K562 (cell line): ENCODE data around the gene CYP2R1. TPM values are rescaled to one million over a fixed set of nuclear protein-coding genes. Genes with fewer than 3 reads are reported as not detected.

Experiments
- ELF2 ChIP-seq: fragments of 250-450 bp; sonication (Bioruptor Pico); IDR thresholded peaks from 2 replicates; pipeline ENCODE4 v1.5.0; 2021; ENCODE audit warnings: mild to moderate bottlenecking
- ERF ChIP-seq: fragments of 450-650 bp; formaldehyde crosslinking; IDR thresholded peaks from 2 replicates; pipeline ENCODE4 v1.4.0; 2020; ENCODE audit warnings: mild to moderate bottlenecking, mixed read lengths
- FUS ChIP-seq: fragments of 200-400 bp; formaldehyde crosslinking; optimal IDR thresholded peaks from 2 replicates; pipeline ENCODE3; 2017; ENCODE audit warnings: low read depth, low read length
- JUN ChIP-seq, 2 experiments: sonication (generic) in 1 of 2; formaldehyde crosslinking in 1 of 2; IDR thresholded peaks; 2 replicates each; pipeline versions ENCODE4 v1.6.1 to v1.8.0; 2012 to 2022; ENCODE audit warnings: borderline replicate concordance in 2 of 2, mild to moderate bottlenecking in 2 of 2, improper control_type of control experiment in 1 of 2, low read depth in 1 of 2, low read length in 1 of 2, missing genetic modification reagents in 1 of 2
- KLF6 ChIP-seq: fragments of 250-450 bp; sonication (Bioruptor Pico); IDR thresholded peaks from 2 replicates; pipeline ENCODE4 v1.4.0; 2020; ENCODE audit warnings: mild to moderate bottlenecking, moderate library complexity, borderline replicate concordance
- LEF1 ChIP-seq: fragments of 450-650 bp; IDR thresholded peaks from 2 replicates; pipeline ENCODE4 v1.6.1; 2016; ENCODE audit warnings: mild to moderate bottlenecking
- MYC ChIP-seq, 2 experiments: fragments of 250-450 bp in 1 of 2; sonication (Bioruptor Pico) in 1 of 2; IDR thresholded peaks; 2 replicates each; pipeline versions ENCODE4 v1.5.1 to v1.6.1; 2012 to 2021; ENCODE audit warnings: low read depth in 2 of 2, borderline replicate concordance in 1 of 2, improper control_type of control experiment in 1 of 2, low read length in 1 of 2, mild to moderate bottlenecking in 1 of 2, moderate library complexity in 1 of 2
- POLR2AphosphoS5 ChIP-seq: IDR thresholded peaks from 2 replicates; pipeline ENCODE4 v1.6.1; 2011; ENCODE audit warnings: mild to moderate bottlenecking, low read depth, low read length, moderate library complexity; ENCODE audit not compliant: control insufficient read depth, insufficient read depth
- PRPF4 ChIP-seq: fragments of 200-400 bp; formaldehyde crosslinking; IDR thresholded peaks from one replicate; pipeline ENCODE4 v1.6.1; 2017; ENCODE audit warnings: low read length, low read depth, mild to moderate bottlenecking; ENCODE audit not compliant: insufficient read depth, poor library complexity, severe bottlenecking
- RBM15 ChIP-seq: fragments of 200-400 bp; formaldehyde crosslinking; IDR thresholded peaks from 2 replicates; pipeline ENCODE4 v1.6.1; 2018; ENCODE audit warnings: mild to moderate bottlenecking, low read length, moderate library complexity; ENCODE audit not compliant: insufficient read depth
- STAT5B ChIP-seq: fragments of 250-450 bp; sonication (Bioruptor Pico); IDR thresholded peaks from 2 replicates; pipeline ENCODE4 v1.8.0; 2021; ENCODE audit warnings: mild to moderate bottlenecking, inconsistent platforms
- TCF7 ChIP-seq: sonication (generic); IDR thresholded peaks from 2 replicates; pipeline ENCODE4 v1.6.1; 2016; ENCODE audit warnings: antibody characterized with exemption, borderline replicate concordance
- THAP7 ChIP-seq: fragments of 250-450 bp; sonication (Bioruptor Pico); IDR thresholded peaks from 2 replicates; pipeline ENCODE4 v1.5.0; 2021
- ZNF347 ChIP-seq: fragments of 450-650 bp; formaldehyde crosslinking; IDR thresholded peaks from 2 replicates; pipeline ENCODE4 v1.4.0; 2020; ENCODE audit warnings: low read depth, mild to moderate bottlenecking, moderate library complexity
- ZNF76 ChIP-seq: fragments of 250-450 bp; sonication (Bioruptor Pico); IDR thresholded peaks from 2 replicates; pipeline ENCODE4 v1.4.0; 2020; ENCODE audit warnings: mild to moderate bottlenecking, moderate library complexity, borderline replicate concordance
- polyA plus RNA-seq, 8 experiments: library from polyadenylated mRNA; depleted of rRNA in 4 of 8; stranded (reverse) in 5 of 8; unstranded in 3 of 8; fragments of >200 nt; fragmentation: Nextera tagmentation in 2 of 8; fragmentation: Illumina TruSeq in 1 of 8; extraction: Ambion mirVana in 2 of 8; extraction: Trizol in 1 of 8; gene quantifications; 2 replicates each; pipeline versions ENCODE4 v1.2.1 to v1.2.3, GENCODE V29; 2011 to 2014; ENCODE audit warnings: inconsistent platforms in 1 of 8, missing spikeins in 1 of 8
- total RNA-seq, 7 experiments: library from RNA; depleted of rRNA in 6 of 7; stranded (reverse); fragments of >200 nt in 6 of 7; fragmentation: Illumina TruSeq in 2 of 7; extraction: Trizol in 2 of 7; gene quantifications; 2 replicates each; pipeline versions ENCODE4 v1.2.1 to v1.2.3, GENCODE V29; 2011 to 2021; ENCODE audit warnings: low replicate concordance in 1 of 7
- TF ChIP-seq, protein P1 (sequence below), 2 experiments: fragments of 450-650 bp in 1 of 2; IDR thresholded peaks; 2 replicates each; pipeline ENCODE4 v1.6.1; 2011 to 2017; ENCODE audit warnings: low read depth in 2 of 2, antibody characterized with exemption in 1 of 2, borderline replicate concordance in 1 of 2, low read length in 1 of 2, mild to moderate bottlenecking in 1 of 2, mixed read lengths in 1 of 2; ENCODE audit not compliant: control insufficient read depth in 1 of 2
- TF ChIP-seq, protein P2 (sequence below), 2 experiments: fragments of 450-650 bp; IDR thresholded peaks; 2 replicates each; pipeline ENCODE4 v1.6.1; 2018; ENCODE audit warnings: mild to moderate bottlenecking in 2 of 2, low read depth in 1 of 2; ENCODE audit not compliant: partially characterized antibody in 2 of 2

Gene CYP2R1
- total and polyA plus RNA-seq, 9 of the 15 experiments (the other 6 are each of a cell fraction or from before 2014, with no cell fraction given): 19.4 to 40.5 (median 29.4) TPM

DNA sequence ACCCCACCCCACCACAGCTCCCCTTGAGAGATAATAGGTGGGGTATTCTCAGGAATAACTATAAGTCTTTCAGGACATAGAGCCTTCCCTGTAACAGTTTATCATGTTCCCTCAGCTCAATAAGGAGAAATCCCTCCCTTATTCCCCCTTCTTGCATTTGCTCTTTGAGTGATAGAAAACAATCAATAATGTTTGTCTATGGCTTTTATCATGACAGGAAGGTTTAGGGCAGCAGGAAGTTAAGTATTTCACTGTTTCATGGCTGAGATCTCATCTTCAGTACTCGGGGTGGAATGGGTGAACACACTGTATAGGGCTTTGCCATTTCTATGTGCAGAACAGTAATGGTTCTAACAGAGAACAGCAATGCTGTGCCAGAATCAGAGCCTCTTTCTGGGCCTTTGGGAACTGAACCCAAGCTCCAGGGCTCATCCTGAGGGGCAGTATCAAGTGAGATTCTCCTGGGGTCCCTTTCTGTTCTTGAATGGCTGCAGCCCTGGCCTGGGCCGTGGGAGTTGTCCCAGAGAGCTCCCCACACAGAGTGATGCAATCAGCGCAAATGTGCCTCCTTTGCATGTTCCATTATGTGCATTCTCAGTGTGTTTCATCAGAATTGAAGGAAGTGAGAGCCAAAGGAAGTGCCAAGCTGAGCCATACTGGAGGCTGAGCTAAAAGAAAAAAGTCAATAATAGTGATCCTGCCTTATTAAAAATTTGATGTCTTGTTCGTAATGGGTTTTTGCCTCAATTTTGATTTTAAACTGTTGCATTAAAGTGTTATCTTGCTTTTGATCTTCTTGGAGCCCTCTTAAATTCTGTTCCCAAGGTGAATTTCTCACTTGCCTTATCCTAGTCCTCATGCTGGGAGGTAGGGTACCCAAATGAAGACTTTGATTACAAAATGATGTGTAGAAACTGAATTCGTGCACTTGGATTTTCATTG is 2.9 kb upstream of the CYP2R1 start (continued):
- TF ChIP-seq, protein P1, sequence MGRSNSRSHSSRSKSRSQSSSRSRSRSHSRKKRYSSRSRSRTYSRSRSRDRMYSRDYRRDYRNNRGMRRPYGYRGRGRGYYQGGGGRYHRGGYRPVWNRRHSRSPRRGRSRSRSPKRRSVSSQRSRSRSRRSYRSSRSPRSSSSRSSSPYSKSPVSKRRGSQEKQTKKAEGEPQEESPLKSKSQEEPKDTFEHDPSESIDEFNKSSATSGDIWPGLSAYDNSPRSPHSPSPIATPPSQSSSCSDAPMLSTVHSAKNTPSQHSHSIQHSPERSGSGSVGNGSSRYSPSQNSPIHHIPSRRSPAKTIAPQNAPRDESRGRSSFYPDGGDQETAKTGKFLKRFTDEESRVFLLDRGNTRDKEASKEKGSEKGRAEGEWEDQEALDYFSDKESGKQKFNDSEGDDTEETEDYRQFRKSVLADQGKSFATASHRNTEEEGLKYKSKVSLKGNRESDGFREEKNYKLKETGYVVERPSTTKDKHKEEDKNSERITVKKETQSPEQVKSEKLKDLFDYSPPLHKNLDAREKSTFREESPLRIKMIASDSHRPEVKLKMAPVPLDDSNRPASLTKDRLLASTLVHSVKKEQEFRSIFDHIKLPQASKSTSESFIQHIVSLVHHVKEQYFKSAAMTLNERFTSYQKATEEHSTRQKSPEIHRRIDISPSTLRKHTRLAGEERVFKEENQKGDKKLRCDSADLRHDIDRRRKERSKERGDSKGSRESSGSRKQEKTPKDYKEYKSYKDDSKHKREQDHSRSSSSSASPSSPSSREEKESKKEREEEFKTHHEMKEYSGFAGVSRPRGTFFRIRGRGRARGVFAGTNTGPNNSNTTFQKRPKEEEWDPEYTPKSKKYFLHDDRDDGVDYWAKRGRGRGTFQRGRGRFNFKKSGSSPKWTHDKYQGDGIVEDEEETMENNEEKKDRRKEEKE (IDR thresholded peaks at IDR 0.05; ENCODE audit: borderline replicate concordance in 1 of 2, control insufficient read depth in 1 of 2, low read depth in 2 of 2, low read length in 1 of 2): no peak
- no peak for TF ChIP-seq ZNF347 (CRISPR knock-in tag)
- TF ChIP-seq ELF2 (CRISPR knock-in tag): 0 out of 2 replicates have a peak, but pooled peaks have one; percentile 17
- no peak for TF ChIP-seq POLR2AphosphoS5
- TF ChIP-seq KLF6 (CRISPR knock-in tag): peak; percentile 66; the same call in 1 of the 2 replicates
- no peak for TF ChIP-seq TCF7
- TF ChIP-seq MYC (IDR thresholded peaks at IDR 0.05; ENCODE audit: low read depth, low read length): peak; percentile 94
- peak; percentile 18; the same call in 1 of the 2 replicates for TF ChIP-seq MYC (CRISPR knock-in tag; IDR thresholded peaks at IDR 0.05; ENCODE audit: borderline replicate concordance, low read depth)
- TF ChIP-seq THAP7 (CRISPR knock-in tag): no peak
- no peak for TF ChIP-seq ZNF76 (CRISPR knock-in tag)
- peak; percentile 75 for TF ChIP-seq JUN (IDR thresholded peaks at IDR 0.05; ENCODE audit: borderline replicate concordance, low read depth, low read length)
- TF ChIP-seq JUN (CRISPR knock-in tag; IDR thresholded peaks at IDR 0.05; ENCODE audit: borderline replicate concordance): no peak
- TF ChIP-seq FUS: no peak
- no peak for TF ChIP-seq PRPF4
- TF ChIP-seq, protein P2, sequence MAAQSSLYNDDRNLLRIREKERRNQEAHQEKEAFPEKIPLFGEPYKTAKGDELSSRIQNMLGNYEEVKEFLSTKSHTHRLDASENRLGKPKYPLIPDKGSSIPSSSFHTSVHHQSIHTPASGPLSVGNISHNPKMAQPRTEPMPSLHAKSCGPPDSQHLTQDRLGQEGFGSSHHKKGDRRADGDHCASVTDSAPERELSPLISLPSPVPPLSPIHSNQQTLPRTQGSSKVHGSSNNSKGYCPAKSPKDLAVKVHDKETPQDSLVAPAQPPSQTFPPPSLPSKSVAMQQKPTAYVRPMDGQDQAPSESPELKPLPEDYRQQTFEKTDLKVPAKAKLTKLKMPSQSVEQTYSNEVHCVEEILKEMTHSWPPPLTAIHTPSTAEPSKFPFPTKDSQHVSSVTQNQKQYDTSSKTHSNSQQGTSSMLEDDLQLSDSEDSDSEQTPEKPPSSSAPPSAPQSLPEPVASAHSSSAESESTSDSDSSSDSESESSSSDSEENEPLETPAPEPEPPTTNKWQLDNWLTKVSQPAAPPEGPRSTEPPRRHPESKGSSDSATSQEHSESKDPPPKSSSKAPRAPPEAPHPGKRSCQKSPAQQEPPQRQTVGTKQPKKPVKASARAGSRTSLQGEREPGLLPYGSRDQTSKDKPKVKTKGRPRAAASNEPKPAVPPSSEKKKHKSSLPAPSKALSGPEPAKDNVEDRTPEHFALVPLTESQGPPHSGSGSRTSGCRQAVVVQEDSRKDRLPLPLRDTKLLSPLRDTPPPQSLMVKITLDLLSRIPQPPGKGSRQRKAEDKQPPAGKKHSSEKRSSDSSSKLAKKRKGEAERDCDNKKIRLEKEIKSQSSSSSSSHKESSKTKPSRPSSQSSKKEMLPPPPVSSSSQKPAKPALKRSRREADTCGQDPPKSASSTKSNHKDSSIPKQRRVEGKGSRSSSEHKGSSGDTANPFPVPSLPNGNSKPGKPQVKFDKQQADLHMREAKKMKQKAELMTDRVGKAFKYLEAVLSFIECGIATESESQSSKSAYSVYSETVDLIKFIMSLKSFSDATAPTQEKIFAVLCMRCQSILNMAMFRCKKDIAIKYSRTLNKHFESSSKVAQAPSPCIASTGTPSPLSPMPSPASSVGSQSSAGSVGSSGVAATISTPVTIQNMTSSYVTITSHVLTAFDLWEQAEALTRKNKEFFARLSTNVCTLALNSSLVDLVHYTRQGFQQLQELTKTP (IDR thresholded peaks at IDR 0.05; ENCODE audit: low read depth in 1 of 2, partially characterized antibody in 2 of 2): peak in 1 of 2 experiments; percentile 69
- TF ChIP-seq ERF (CRISPR knock-in tag): no peak
- TF ChIP-seq LEF1: peak; percentile 57; the same call in 1 of the 2 replicates
- no peak for TF ChIP-seq RBM15
- no peak for TF ChIP-seq STAT5B
